GM21423 (cell line): ENCODE data around the gene HOXB3.
"Not testable (repeated sequence)": the region's sequence is repeated elsewhere in the genome, so short reads cannot be mapped to it uniquely, and the experiment has no call there.

Experiments used
- ATAC-seq: cut with Tn5 transposase; IDR thresholded peaks from one replicate; pipeline ENCODE4 v1.9.1; 2021; ENCODE audit warnings: mild to moderate bottlenecking, moderate library complexity; ENCODE audit not compliant: unreplicated experiment

The HOXB3 gene

DNA sequence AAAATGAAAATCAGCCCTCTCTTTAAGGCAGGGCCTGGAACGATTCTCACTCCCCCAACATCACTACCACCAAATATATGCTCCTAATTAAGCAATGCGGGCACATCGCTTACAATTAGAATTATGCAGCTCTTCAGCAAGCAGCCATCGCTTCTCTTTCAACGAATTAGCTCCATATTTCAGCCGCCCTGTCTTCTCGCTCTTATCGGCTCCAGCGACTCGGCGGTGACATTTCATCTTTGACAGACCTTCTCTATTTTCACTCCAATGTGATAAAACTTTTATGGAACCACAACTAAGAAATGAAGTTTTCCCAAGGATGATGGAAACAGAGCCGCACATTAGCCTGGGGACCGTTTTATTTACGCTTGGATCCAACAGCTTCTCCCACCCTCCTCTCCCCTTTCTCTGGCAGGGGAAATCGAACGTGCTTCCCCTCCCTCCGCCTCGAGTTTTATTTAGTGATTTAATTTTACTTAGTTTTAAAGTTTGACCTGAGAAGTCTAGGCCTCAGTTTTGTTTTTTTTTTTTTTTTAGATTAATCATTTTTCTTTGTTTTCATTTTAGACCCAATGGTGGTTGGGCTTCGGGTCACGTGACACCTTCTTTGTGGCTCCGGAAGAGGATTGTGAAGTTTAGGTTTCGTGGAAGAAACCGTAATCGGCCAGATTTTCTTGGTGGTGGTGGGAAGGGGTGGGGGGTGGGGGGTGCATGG, 42.1 kb downstream of the HOXB3 start:
- ATAC-seq: no peak

DNA sequence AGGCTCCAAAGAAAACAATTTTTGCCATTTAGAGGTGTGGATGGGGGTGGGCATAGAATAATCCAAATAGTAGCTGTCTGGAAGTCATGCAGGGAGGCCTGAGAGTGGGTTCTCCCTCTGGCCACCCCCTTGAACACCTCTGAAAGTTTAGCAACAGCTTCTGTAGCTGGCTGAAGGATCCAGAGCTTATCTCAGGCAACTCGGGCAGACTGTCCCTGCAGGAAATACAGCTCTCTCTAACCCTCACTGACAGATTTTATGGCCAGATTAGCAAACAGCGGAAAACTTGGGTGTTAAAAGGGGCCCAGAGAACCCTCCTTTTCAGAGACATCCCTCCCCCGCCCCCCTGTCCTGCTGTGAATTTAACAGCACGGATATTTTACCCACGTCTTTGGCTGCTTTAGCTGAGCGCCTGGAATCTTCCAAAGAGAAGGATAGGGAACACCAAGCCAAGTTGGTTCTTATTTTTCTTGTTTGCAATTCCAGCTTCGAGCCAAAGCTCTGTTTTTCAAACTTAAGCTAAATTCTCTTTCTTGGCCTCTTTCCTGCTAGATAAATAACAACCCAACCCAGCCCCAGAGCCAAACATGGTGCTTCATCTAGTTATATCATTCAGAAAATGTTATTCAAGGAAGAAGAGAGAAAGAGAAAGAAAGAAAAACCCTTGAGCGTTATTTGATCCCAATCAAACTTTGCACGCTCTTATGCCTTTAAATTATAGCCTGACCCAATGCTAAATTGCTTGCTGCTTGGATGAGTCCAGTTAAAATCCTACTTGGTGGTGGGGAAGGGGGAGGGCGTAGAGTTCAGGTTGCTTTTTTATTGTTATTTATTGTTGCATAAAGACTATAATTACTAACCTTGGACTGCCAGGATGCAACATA, 42.9 kb downstream of the HOXB3 start:
- no peak for ATAC-seq

DNA sequence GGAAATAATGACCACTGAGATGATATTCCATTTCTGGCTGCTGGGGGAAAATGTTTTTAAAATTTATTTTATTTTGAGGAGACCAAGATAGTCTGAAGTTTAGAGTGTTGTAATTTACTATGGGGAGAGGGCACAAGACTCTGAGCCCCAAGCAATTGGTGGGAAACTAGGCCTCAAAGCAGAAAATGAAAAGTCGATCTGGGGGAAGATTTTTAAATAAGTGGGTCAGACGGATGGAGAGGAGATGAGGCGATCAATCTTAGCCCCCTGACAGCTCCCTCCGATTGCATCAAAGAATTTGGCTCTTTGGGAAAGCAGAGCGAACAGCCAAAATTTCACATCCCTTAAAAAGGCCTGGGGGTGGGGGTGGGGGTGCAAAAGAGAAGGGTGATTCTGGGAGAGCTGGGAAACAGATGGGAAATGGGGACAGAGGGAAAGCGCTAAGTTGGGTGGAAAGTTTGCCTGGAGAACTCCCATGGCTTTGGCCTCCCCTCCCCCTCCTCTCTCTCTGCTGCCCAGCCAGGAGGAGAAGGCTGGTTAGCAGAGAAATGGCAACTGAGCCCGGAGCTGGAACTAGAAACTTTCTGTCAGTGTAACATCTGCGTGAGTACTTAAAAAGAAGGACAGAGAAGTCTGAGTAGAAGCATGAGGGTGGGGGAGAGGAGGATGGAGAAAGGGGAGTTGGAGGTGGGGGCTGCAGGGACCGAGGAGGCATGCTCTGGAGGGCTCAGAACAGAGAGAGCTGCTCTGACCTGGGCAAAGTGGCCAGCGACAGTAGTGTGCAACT, 43.7 kb downstream of the HOXB3 start:
- ATAC-seq: no peak

- no peak for ATAC-seq
Observed at GRCh38 chr17:48545539-48545938, 44.5 kb downstream of the HOXB3 start.

DNA sequence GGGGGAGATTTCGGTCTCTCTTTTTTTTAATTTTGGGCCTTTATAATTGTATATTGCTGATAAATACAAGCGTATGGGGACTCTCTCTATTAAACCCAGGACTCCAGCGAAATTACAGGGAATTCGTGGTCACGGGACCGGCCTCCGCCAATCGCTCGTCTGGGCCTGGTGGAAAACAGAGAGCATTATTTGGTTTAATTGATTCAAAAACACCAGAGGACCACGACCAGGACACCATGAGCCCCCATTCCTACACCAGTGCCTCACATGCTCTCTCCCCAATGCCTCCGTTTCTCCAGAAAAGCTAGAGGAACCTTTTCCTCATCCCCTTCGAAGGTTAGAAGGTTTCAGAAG, 45.0 kb downstream of the HOXB3 start, which contains the start of gene HOXB2:
HOXB2 (minus strand) TSS at position 88 of the 354 bp plus-strand sequence. CDS start 198 bp downstream, outside the sequence.
- no peak for ATAC-seq

DNA sequence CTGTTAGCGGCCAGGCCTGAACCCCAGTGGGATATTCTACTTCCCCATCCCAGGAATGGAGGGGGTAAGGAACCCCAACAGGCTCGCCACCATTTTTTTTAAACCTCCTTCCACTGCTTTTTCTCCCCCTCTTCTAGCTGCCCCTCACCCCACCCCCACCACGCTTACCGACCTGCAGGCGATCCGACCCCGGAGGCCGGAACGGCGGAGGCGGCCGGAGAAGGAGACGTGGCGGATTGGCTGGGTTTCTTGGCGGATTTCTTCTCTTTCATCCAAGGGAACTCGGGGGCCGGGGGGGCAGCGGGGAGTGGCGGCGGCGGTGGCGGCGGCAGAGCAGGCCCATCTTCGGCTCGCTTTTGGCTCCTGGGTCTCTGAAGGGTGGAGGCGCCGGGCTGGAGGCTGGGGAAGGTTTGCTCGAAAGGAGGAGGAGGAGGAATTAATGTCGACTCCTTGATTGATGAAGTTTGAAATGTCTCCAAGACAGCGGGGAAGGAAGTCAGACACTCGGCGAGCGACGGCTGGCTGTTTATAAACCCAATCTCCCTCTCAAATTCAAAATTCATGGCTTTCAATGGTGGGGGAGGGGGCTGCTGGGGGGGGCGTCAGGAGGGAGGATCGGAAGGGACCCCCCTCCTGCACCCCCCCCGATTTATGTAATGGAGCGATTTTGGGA, 45.6 kb downstream of the HOXB3 start:
- ATAC-seq: no peak

GRCh38 chr17:48543854-48544348, 46.1 kb downstream of the HOXB3 start:
- no peak for ATAC-seq

GRCh38 chr17:48543107-48543853, 46.8 kb downstream of the HOXB3 start:
- peak; percentile 44 for ATAC-seq

- no peak for ATAC-seq
Observed at GRCh38 chr17:48542698-48543106, 47.3 kb downstream of the HOXB3 start.

GRCh38 chr17:48542114-48542656, 47.9 kb downstream of the HOXB3 start:
- ATAC-seq: no peak

GRCh38 chr17:48541577-48542113, 48.4 kb downstream of the HOXB3 start:
- ATAC-seq: no peak

DNA sequence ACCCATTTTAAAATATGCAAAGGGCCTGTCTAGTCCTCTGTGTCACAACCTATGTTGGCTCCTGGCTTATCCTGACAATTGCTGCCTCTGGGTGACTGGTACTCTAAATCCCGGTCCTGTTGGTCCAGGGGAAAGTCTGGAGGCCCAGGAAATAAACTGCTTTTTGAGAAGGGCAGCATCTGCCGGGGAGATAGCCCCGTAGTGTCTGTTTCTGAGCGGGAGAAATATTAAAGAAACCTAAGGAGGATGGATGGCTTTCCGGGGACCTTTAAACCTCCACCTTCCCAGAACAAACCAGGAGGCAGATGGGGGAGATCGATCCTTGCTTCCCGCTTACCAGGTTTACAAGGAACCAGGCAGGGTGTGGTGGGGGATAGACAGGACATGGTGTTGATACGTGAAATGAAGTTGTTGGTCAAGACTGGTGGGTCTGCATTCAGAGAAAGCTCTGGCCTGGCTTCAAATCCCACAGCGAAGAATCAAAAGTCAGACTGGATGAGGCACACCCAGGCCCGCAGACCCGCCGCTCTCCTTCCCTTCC, 48.9 kb downstream of the HOXB3 start:
- no peak for ATAC-seq

DNA sequence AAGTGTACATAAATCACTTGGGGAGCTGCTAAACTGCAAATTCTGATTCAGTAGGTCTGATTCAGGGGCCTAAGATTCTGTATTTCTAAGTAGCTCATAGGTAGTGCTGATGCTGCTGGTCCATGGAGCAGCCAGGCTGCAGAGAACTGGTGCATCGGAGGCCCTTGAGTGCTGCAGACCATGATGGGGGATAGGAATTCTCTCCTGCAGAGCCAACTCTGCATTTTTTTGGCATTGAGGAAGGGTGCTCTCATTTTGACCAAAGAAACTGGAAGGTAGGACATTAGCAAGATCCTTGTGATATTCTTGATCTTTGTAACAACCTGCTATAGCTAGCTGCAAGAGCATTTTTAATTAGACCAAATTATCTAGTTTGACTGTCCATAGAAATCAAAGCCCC, 49.8 kb downstream of the HOXB3 start:
- no peak for ATAC-seq

DNA sequence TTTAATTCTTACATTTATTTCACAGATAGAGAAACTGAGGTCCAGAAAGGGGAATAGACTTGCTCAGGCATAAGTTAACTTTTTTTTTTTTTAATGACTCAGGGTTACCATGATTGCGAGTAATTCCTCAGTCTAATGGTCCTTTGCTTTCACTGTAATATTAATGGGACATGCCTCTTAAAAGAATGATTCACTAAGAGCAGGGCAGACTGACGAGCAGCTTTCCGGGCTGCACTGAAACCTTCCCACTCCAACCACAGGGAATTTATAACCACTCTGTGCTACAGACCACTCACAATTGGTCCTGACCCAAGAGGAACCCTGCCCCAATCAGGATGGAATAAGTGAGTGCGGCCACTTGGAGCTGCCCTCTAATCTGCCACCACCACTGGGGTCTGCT, 50.9 kb downstream of the HOXB3 start:
- no peak for ATAC-seq

DNA sequence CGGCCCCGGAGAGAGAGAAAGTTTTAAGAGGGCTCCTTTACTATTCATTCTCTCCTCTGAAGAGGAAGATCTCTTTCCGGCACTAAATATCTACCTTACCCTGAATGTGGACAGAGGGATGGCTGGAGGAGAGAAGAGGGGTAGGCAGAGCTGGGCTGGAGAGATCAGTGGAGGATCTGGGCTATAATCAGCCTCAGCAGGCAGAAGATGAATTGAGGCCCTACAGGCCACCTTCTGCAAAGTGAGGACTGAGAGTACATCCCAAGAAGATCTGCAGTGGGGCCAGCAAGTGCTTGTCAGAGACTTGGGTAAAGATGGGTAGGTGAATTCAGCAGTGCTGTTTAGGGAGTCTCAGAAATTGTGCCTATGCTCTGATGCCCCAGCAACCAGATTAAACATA, 52.7 kb downstream of the HOXB3 start:
- ATAC-seq: no peak

DNA sequence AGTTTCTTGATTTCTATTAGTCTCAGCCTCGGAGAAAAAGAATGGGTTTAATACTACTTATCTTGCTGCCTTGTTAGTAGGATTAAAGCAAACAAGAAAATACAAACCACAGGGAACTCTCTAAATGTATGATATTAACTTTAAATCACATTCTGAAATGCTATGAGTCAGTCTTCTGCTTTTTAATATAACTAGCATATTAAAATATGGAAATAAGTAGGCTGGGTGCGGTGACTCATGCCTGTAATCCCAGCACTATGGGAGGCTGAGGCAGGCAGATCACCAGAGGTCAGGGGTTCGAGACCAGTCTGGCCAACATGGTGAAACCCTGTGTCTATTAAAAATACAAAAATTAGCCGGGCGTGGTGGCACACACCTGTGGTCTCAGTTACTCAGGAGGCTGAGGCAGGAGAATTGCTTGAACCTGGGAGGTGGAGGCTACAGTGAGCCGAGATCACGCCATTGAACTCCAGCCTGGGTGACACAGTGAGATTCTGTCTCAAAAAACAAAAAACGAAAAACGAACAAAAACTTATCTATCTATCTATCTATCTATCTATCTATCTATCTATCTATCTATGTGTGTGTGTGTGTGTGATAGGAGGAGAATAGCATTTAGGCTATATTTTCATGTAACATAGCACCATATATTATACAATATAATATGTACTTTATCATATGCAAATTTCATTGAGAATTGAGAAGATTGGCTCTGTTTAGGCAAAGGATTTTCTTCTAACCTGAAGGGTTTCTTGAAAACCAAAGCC, 54.1 kb downstream of the HOXB3 start:
- not testable (repeated sequence) for ATAC-seq

GRCh38 chr17:48532261-48532660, 57.8 kb downstream of the HOXB3 start:
- no peak for ATAC-seq

DNA sequence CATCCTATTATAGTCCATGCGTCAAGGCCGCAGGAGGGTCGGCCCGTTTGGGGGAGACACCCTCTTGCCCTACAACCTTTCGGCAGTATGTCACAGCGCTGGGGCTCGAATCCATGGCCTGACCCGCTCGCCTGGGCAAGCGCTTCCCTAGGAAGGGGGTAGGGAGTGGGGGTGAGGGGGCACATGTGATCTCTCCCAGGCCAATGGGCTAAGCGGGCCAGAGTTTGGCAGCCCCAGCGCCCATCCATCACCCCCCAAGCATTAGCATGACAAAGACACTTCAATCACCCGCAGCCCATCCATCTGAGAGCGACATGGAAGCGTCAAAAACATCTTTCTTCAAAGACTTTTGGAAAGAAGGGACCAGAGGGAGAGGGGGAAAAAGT, 59.2 kb downstream of the HOXB3 start, which contains the start of gene HOXB1:
HOXB1 (minus strand) TSS at position 125 of the 386 bp plus-strand sequence; CDS start at position 18, 107 bp downstream.
- ATAC-seq: no peak
